K562 (cell line): ENCODE data around the gene C1orf167.

Experiments
- CTCF ChIP-seq, 3 experiments: IDR thresholded peaks in 2 of 3; conservative IDR thresholded peaks in 1 of 3; 2 replicates each; pipeline ENCODE4 v1.5.1; 2011 to 2012; ENCODE audit warnings: low read length in 3 of 3, mild to moderate bottlenecking in 3 of 3, control low read depth in 2 of 3, improper control_type of control experiment in 1 of 3, inconsistent platforms in 1 of 3, low read depth in 1 of 3, mixed read lengths in 1 of 3, moderate library complexity in 1 of 3; ENCODE audit not compliant: insufficient read depth in 2 of 3
- ETV1 ChIP-seq: fragments of 450-650 bp; conservative IDR thresholded peaks from 2 replicates; pipeline ENCODE4 v1.6.1; 2016; ENCODE audit warnings: missing genetic modification characterization, control low read depth, low read depth, missing compliant biosample characterization
- EZH2 ChIP-seq: IDR thresholded peaks from 2 replicates; pipeline ENCODE4 v1.6.1; 2012; ENCODE audit warnings: low read depth, mild to moderate bottlenecking, inconsistent platforms, low read length, borderline replicate concordance

- TF ChIP-seq CTCF (IDR thresholded peaks at IDR 0.05 in 2 of 3, conservative IDR thresholded peaks at IDR 0.05 in 1 of 3; ENCODE audit: insufficient read depth in 2 of 3, low read depth in 1 of 3, low read length in 3 of 3) (no peak), ETV1 (tag) (no peak), EZH2 (no peak)
Observed at GRCh38 chr1:11806307-11806936, 44.4 kb downstream of the C1orf167 start.
